Neuronal stem cell (in vitro differentiated cells): Measurements from ENCODE around the gene TMEM132D.

ENCODE experiments used
- DNase-seq: peaks from one replicate; pipeline ENCODE4 v3.0.0-alpha.2; 2013; ENCODE audit warnings: low spot score
- H2AFZ ChIP-seq: one replicate; pipeline ENCODE4 v1.6.1; 2013; ENCODE audit warnings: mild to moderate bottlenecking, low read length, inconsistent platforms
- H2AK5ac ChIP-seq: 2 replicates; pipeline ENCODE4 v1.6.1; 2013; ENCODE audit warnings: low read depth, mild to moderate bottlenecking, inconsistent platforms, low read length, moderate library complexity, mixed read lengths
- H2BK120ac ChIP-seq: 2 replicates; pipeline ENCODE4 v1.6.1; 2013; ENCODE audit warnings: low read depth, mild to moderate bottlenecking, inconsistent platforms, low read length, moderate library complexity, mixed read lengths
- H2BK12ac ChIP-seq: one replicate; pipeline ENCODE4 v1.6.1; 2013; ENCODE audit warnings: low read length, inconsistent platforms
- H2BK15ac ChIP-seq: 2 replicates; pipeline ENCODE4 v1.6.1; 2013; ENCODE audit warnings: mild to moderate bottlenecking, low read length, inconsistent platforms, mixed read lengths
- H2BK5ac ChIP-seq: one replicate; pipeline ENCODE4 v1.6.1; 2013; ENCODE audit warnings: inconsistent platforms, mild to moderate bottlenecking, low read length, moderate library complexity
- H3K14ac ChIP-seq: one replicate; pipeline ENCODE4 v1.6.1; 2013; ENCODE audit warnings: low read length, inconsistent platforms
- H3K18ac ChIP-seq: 2 replicates; pipeline ENCODE4 v1.6.1; 2013; ENCODE audit warnings: low read length, inconsistent platforms
- H3K23ac ChIP-seq: 2 replicates; pipeline ENCODE4 v1.6.1; 2013; ENCODE audit warnings: low read depth, mild to moderate bottlenecking, mixed read lengths, low read length, inconsistent platforms; ENCODE audit not compliant: poor library complexity
- H3K27ac ChIP-seq: replicated peaks from 3 replicates; pipeline ENCODE4 v1.5.1; 2013; ENCODE audit warnings: low read length, inconsistent platforms
- H3K27me3 ChIP-seq, 3 experiments: 2 replicates each; pipeline ENCODE4 v1.6.1; 2013; ENCODE audit warnings: low read length in 3 of 3, mild to moderate bottlenecking in 2 of 3, inconsistent platforms in 1 of 3, low read depth in 1 of 3, mixed read lengths in 1 of 3, moderate library complexity in 1 of 3; ENCODE audit not compliant: control insufficient read depth in 3 of 3, insufficient read depth in 3 of 3
- H3K36me3 ChIP-seq, 2 donors: replicated peaks in 1 of 2; 2 replicates each; pipeline ENCODE4 v1.6.1; 2013; ENCODE audit warnings: low read length in 2 of 2; ENCODE audit not compliant: control insufficient read depth in 2 of 2, insufficient read depth in 2 of 2
- H3K4ac ChIP-seq: 2 replicates; pipeline ENCODE4 v1.6.1; 2013; ENCODE audit warnings: inconsistent platforms, mild to moderate bottlenecking, low read length, moderate library complexity
- H3K4me1 ChIP-seq, 2 donors: 1 replicate in 1 of 2; 2 replicates in 1 of 2; pipeline ENCODE4 v1.6.1; 2013; ENCODE audit warnings: low read length in 2 of 2, low read depth in 1 of 2; ENCODE audit not compliant: control insufficient read depth in 2 of 2, insufficient read depth in 1 of 2
- H3K4me2 ChIP-seq: one replicate; pipeline ENCODE4 v1.6.1; 2013; ENCODE audit warnings: mild to moderate bottlenecking, low read length, inconsistent platforms; ENCODE audit not compliant: insufficient read depth, poor library complexity, severe bottlenecking
- H3K4me3 ChIP-seq, 2 donors: 2 replicates each; pipeline ENCODE4 v1.5.1; 2013; ENCODE audit warnings: low read length in 2 of 2, mild to moderate bottlenecking in 2 of 2, inconsistent platforms in 1 of 2, moderate library complexity in 1 of 2
- H3K79me1 ChIP-seq: one replicate; pipeline ENCODE4 v1.6.1; 2013; ENCODE audit warnings: low read depth, mild to moderate bottlenecking, inconsistent platforms, low read length, moderate library complexity
- H3K9ac ChIP-seq: one replicate; pipeline ENCODE4 v1.6.1; 2013; ENCODE audit warnings: mild to moderate bottlenecking, low read depth, low read length, inconsistent platforms; ENCODE audit not compliant: poor library complexity
- H3K9me3 ChIP-seq, 2 donors: replicated peaks in 1 of 2; 2 replicates each; pipeline versions ENCODE3 to v1.6.1; 2013; ENCODE audit warnings: low read length in 2 of 2, mild to moderate bottlenecking in 2 of 2, inconsistent platforms in 1 of 2, low read depth in 1 of 2, mixed read lengths in 1 of 2, moderate library complexity in 1 of 2; ENCODE audit not compliant: control insufficient read depth in 2 of 2, insufficient read depth in 1 of 2
- H4K8ac ChIP-seq: one replicate; pipeline ENCODE4 v1.6.1; 2013; ENCODE audit warnings: low read depth, mild to moderate bottlenecking, inconsistent platforms, low read length, moderate library complexity
- H4K91ac ChIP-seq: one replicate; pipeline ENCODE4 v1.6.1; 2013; ENCODE audit warnings: low read length, low read depth, mild to moderate bottlenecking, inconsistent platforms; ENCODE audit not compliant: poor library complexity
- WGBS, 2 donors: extraction: QIAGEN DNeasy Blood & Tissue Kit; methylation state at CpG; one replicate each; pipeline ENCODE4 v1.1.7; 2013; ENCODE audit warnings: missing lambda C conversion rate in 2 of 2, mixed read lengths in 1 of 2; ENCODE audit not compliant: insufficient read length in 2 of 2, insufficient replicate concordance in 1 of 2; ENCODE audit errors: extremely low coverage in 2 of 2; 5-methylcytosine and 5-hydroxymethylcytosine counted together

The TMEM132D gene

GRCh38 chr12:129561304-129561703 is 342.5 kb downstream of the TMEM132D start:
- Histone ChIP-seq H2AK5ac (no peak overlapping the region), H2AFZ (no peak overlapping the region), H3K4me1 (no peaks in the 10 kb centered on the region), H2BK5ac (no peak overlapping the region), H3K4me2 (no peak overlapping the region), H3K18ac (no peak overlapping the region), H3K4me3 (no peak overlapping the region), H2BK12ac (no peak overlapping the region), H3K36me3 (no peaks in the 10 kb centered on the region), H2BK15ac (no peak overlapping the region), H3K27me3 (no peaks in the 10 kb centered on the region), H3K27ac (no peak overlapping the region), H3K4ac (no peak overlapping the region), H3K9me3 (peaks cover 0 to 3% of the 10 kb centered on the region in 2 donors), H4K8ac (no peak overlapping the region), H3K23ac (no peak overlapping the region), H4K91ac (no peak overlapping the region), H3K14ac (no peak overlapping the region), H3K79me1 (no peaks in the 10 kb centered on the region), H3K9ac (no peak overlapping the region), H2BK120ac (no peak overlapping the region)
- no CpG with 5 or more reads among the region's 2 CpGs for WGBS, 2 donors
- DNase-seq: no peak

- Histone ChIP-seq H2AFZ (no peak overlapping the region), H3K4me2 (no peak overlapping the region), H4K8ac (no peak overlapping the region), H4K91ac (no peak overlapping the region), H3K4me3 (no peak overlapping the region), H2AK5ac (no peak overlapping the region), H3K27ac (no peak overlapping the region), H3K23ac (no peak overlapping the region), H2BK120ac (no peak overlapping the region), H2BK5ac (no peak overlapping the region), H2BK12ac (no peak overlapping the region), H3K9ac (no peak overlapping the region), H3K4ac (no peak overlapping the region), H3K27me3 (peaks cover 0 to 6% (median 0%) of the 10 kb centered on the region in 3 experiments), H3K36me3 (no peaks in the 10 kb centered on the region), H3K18ac (no peak overlapping the region), H2BK15ac (no peak overlapping the region), H3K4me1 (no peaks in the 10 kb centered on the region), H3K79me1 (no peaks in the 10 kb centered on the region), H3K14ac (no peak overlapping the region), H3K9me3 (peaks cover 0 to 2% of the 10 kb centered on the region in 2 donors)
- DNase-seq: no peak
- 100% methylated on average over 1 of the region's 4 CpGs; no CpG with 5 or more reads in 1 of the 2 donors for WGBS, 2 donors
These were observed 344.0 kb downstream of the TMEM132D start for GRCh38 chr12:129559776-129560175.

DNA sequence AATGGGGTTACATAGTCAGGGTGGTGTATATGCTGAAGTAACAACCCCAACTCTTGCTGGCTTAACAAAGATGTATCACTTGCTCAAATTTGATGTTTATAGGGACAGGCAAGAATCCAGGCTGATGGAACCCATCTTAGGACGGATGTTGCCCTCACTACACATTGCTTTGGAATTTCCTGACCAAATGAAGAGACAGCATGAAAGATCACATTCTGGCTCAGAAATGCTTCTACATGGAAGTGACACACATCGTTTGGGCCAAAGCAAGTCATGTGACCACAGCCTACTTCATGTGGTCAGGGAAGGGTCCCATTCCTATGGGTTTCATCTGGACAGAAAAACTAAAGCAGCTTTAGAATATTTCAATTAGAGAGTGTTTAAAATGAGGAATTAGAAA is 345.8 kb downstream of the TMEM132D start:
- Histone ChIP-seq H3K4me3 (no peak overlapping the region), H3K36me3 (no peaks in the 10 kb centered on the region), H3K14ac (no peak overlapping the region), H2BK15ac (no peak overlapping the region), H3K4me1 (no peaks in the 10 kb centered on the region), H2AK5ac (no peak overlapping the region), H2BK5ac (no peak overlapping the region), H3K9me3 (no peaks in the 10 kb centered on the region), H2BK120ac (no peak overlapping the region), H4K91ac (no peak overlapping the region), H3K4me2 (no peak overlapping the region), H3K23ac (no peak overlapping the region), H2BK12ac (no peak overlapping the region), H3K27me3 (peaks cover 0 to 7% (median 0%) of the 10 kb centered on the region in 3 experiments), H3K79me1 (no peaks in the 10 kb centered on the region), H3K9ac (no peak overlapping the region), H3K27ac (no peak overlapping the region), H3K4ac (no peak overlapping the region), H4K8ac (no peak overlapping the region), H2AFZ (no peak overlapping the region), H3K18ac (no peak overlapping the region)
- WGBS, 2 donors: no CpG with 5 or more reads among the region's 2 CpGs
- DNase-seq: no peak

DNA sequence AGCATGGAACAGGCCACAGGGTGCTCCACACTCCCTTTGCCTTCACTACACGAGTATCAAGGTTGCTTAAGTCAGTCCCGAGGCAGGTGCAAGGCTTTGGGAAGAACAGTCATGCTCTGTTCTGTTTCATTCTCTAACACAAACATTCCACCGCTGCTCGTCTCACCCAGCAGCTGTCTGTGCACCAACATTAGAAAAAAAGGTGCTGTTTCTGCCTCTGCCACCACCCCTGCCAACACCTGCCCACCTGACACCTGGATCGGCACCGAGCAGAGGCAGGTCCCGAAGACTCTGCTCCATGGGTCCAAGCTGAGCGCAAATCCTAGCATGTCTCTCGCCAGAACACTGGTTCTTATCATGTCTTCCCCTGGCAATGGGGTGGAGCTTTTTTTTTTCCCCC is 347.7 kb downstream of the TMEM132D start:
- no peaks in the 10 kb centered on the region for H3K36me3 ChIP-seq
- H3K18ac ChIP-seq: no peak overlapping the region
- H3K79me1 ChIP-seq: no peaks in the 10 kb centered on the region
- no peak for DNase-seq
- no peak overlapping the region for H2BK15ac ChIP-seq
- H3K27me3 ChIP-seq: peaks cover 0 to 7% (median 0%) of the 10 kb centered on the region in 3 experiments
- H2BK120ac ChIP-seq: no peak overlapping the region
- H4K8ac ChIP-seq: no peak overlapping the region
- H2AK5ac ChIP-seq: no peak overlapping the region
- no peak overlapping the region for H3K4ac ChIP-seq
- H3K14ac ChIP-seq: no peak overlapping the region
- no CpG with 5 or more reads among the region's 9 CpGs for WGBS, 2 donors
- no peak overlapping the region for H3K27ac ChIP-seq
- H2AFZ ChIP-seq: no peak overlapping the region
- no peak overlapping the region for H3K23ac ChIP-seq
- no peak overlapping the region for H4K91ac ChIP-seq
- H3K4me2 ChIP-seq: no peak overlapping the region
- no peak overlapping the region for H3K4me3 ChIP-seq
- H3K9ac ChIP-seq: no peak overlapping the region
- H2BK12ac ChIP-seq: no peak overlapping the region
- no peaks in the 10 kb centered on the region for H3K4me1 ChIP-seq
- H3K9me3 ChIP-seq: no peaks in the 10 kb centered on the region
- H2BK5ac ChIP-seq: no peak overlapping the region
